GM12892 (cell line): ENCODE data around the gene C10orf105.

Experiments
- POLR2A ChIP-seq: IDR thresholded peaks from 2 replicates; pipeline ENCODE4 v1.6.1; 2011; ENCODE audit warnings: low read depth, low read length, control low read depth
- POLR2AphosphoS5 ChIP-seq: IDR thresholded peaks from 2 replicates; pipeline ENCODE4 v1.6.1; 2011; ENCODE audit warnings: low read depth, low read length, control low read depth

DNA sequence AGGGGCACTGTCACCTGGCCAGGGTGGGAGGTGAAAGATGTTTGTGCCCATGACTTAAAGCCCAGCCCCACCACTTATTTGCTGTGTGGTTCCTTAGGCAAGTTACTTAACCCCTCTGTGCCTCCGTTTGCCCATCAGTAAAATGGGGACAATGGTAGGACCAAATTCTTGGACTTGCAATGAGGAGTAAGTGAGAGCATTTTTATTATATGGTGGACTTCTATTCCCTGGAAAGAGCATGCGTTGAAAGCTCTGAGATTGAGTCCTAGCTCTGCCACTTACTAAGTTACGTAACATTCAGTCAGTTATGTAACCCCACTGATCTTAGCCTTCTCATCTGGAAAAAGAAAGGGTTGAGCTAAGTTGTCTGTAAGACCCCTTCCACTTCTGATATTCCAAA is 35.0 kb upstream of the C10orf105 start:
- TF ChIP-seq POLR2AphosphoS5 (no peak), POLR2A (no peak)
